Keratinocyte (primary cell): ENCODE measurements around the gene PPHLN1. TPM values are rescaled to one million over a fixed set of nuclear protein-coding genes. Genes with fewer than 3 reads are reported as not detected.
A peak's percentile ranks its signal among the peaks of the same experiment; 100 is the strongest.

Source experiments
- DNase-seq: peaks from one replicate; pipeline ENCODE4 v3.0.0-alpha.2; 2011; ENCODE audit warnings: low read depth, missing footprints, low spot score
- FAIRE-seq: peaks from 2 replicates; lab custom pipeline; 2011; peaks lifted over from hg19 to GRCh38; lab: Jason Lieb, UNC
- H2AFZ ChIP-seq: 2 replicates; pipeline ENCODE4 v1.6.0; 2012; ENCODE audit warnings: low read length, control low read depth, inconsistent platforms; ENCODE audit not compliant: control insufficient read depth
- H3K27ac ChIP-seq: 2 replicates; pipeline ENCODE4 v1.5.1; 2011; ENCODE audit warnings: low read length; ENCODE audit not compliant: control insufficient read depth, insufficient read depth
- H3K27me3 ChIP-seq: 3 replicates; pipeline ENCODE4 v1.6.0; 2011; ENCODE audit warnings: low read length; ENCODE audit not compliant: control insufficient read depth, insufficient read depth; ENCODE audit errors: extremely low read depth
- H3K36me3 ChIP-seq, 2 experiments: 2 replicates in 1 of 2; 3 replicates in 1 of 2; pipeline ENCODE4 v1.5.1; 2011; ENCODE audit warnings: low read length in 2 of 2, mild to moderate bottlenecking in 1 of 2; ENCODE audit not compliant: control insufficient read depth in 2 of 2, insufficient read depth in 2 of 2; ENCODE audit errors: extremely low read depth in 1 of 2
- H3K4me1 ChIP-seq: 3 replicates; pipeline ENCODE4 v1.5.1; 2011; ENCODE audit warnings: low read length; ENCODE audit not compliant: control insufficient read depth, insufficient read depth; ENCODE audit errors: extremely low read depth
- H3K4me2 ChIP-seq: 3 replicates; pipeline ENCODE4 v1.6.0; 2011; ENCODE audit warnings: low read depth, low read length; ENCODE audit not compliant: control insufficient read depth, insufficient read depth; ENCODE audit errors: extremely low read depth
- H3K4me3 ChIP-seq, 3 experiments: fragments of 200-600 bp in 1 of 3; sonication (generic) in 1 of 3; 2 replicates in 2 of 3; 3 replicates in 1 of 3; pipeline ENCODE4 v1.5.1; 2011 to 2016; ENCODE audit warnings: low read length in 3 of 3, mild to moderate bottlenecking in 3 of 3, control low read depth in 2 of 3, inconsistent platforms in 1 of 3, low read depth in 1 of 3, mixed read lengths in 1 of 3, mixed run types in 1 of 3, moderate library complexity in 1 of 3; ENCODE audit not compliant: control insufficient read depth in 2 of 3, insufficient read depth in 2 of 3; ENCODE audit errors: extremely low read depth in 1 of 3
- H3K79me2 ChIP-seq: 2 replicates; pipeline ENCODE4 v1.6.0; 2012; ENCODE audit warnings: low read length; ENCODE audit not compliant: control insufficient read depth, insufficient read depth
- H3K9ac ChIP-seq: 3 replicates; pipeline ENCODE4 v1.6.0; 2011; ENCODE audit warnings: low read length; ENCODE audit not compliant: control insufficient read depth, insufficient read depth; ENCODE audit errors: extremely low read depth
- H3K9me1 ChIP-seq: 3 replicates; pipeline ENCODE4 v1.6.0; 2011; ENCODE audit warnings: low read length; ENCODE audit not compliant: control insufficient read depth, insufficient read depth; ENCODE audit errors: extremely low read depth
- H3K9me3 ChIP-seq: 2 replicates; pipeline ENCODE4 v1.5.1; 2012; ENCODE audit warnings: low read depth, low read length; ENCODE audit not compliant: control insufficient read depth
- H4K20me1 ChIP-seq: 3 replicates; pipeline ENCODE4 v1.6.0; 2011; ENCODE audit warnings: low read length; ENCODE audit not compliant: control insufficient read depth, insufficient read depth; ENCODE audit errors: extremely low read depth
- CTCF ChIP-seq, 3 experiments: IDR thresholded peaks in 1 of 3; conservative IDR thresholded peaks in 1 of 3; optimal IDR thresholded peaks in 1 of 3; 2 replicates in 2 of 3; 3 replicates in 1 of 3; pipeline versions ENCODE3 to v1.5.1; 2011; ENCODE audit warnings: low read length in 3 of 3, mild to moderate bottlenecking in 3 of 3, moderate library complexity in 2 of 3, control low read depth in 1 of 3, inconsistent platforms in 1 of 3; ENCODE audit not compliant: insufficient read depth in 2 of 3; ENCODE audit errors: extremely low read depth in 1 of 3
- EZH2 ChIP-seq: IDR thresholded peaks from one replicate; pipeline ENCODE4 v1.6.1; 2012; ENCODE audit warnings: inconsistent platforms, mild to moderate bottlenecking, low read length, moderate library complexity
- dilution Hi-C: fragments of 300-500 bp; cut with MboI; formaldehyde crosslinking; loops from one replicate; pipeline ENCODE4 v1.7.0; 2020; ENCODE audit warnings: low sequenced_read_pairs; ENCODE audit not compliant: extremely low pct_ligation_motif_present
- polyA plus RNA-seq, 5 experiments: library from polyadenylated mRNA; depleted of rRNA in 3 of 5; stranded (reverse) in 3 of 5; stranded (forward) in 1 of 5; unstranded in 1 of 5; fragments of >200 nt; gene quantifications; 1 replicate in 1 of 5; 2 replicates in 3 of 5; 3 replicates in 1 of 5; pipeline versions ENCODE4 v1.2.1 to v1.2.3, GENCODE V29; 2011 to 2012; ENCODE audit warnings: missing spikeins in 2 of 5, low read depth in 1 of 5, low replicate concordance in 1 of 5

PPHLN1 gene
- polyA plus RNA-seq, 1 donor (not counting 4 experiments of a cell fraction or from before 2014, with no cell fraction given), result 95.5 TPM

- Histone ChIP-seq H4K20me1 (no peaks in the 10 kb centered on the region), H3K9me1 (no peaks in the 10 kb centered on the region), H3K36me3 (peaks cover 0 to 4% of the 10 kb centered on the region in 2 experiments), H3K4me2 (no peak overlapping the region), H3K27me3 (no peaks in the 10 kb centered on the region), H3K79me2 (peaks cover 22% of the 10 kb centered on the region), H3K9me3 (no peaks in the 10 kb centered on the region), H3K9ac (no peak overlapping the region), H3K27ac (no peak overlapping the region), H3K4me1 (peaks cover 9% of the 10 kb centered on the region), H3K4me3 (no peak overlapping the region), H2AFZ (no peak overlapping the region)
- FAIRE-seq (no peak), DNase-seq (no peak)
- dilution Hi-C loops, result no loop called here
- TF ChIP-seq EZH2, result no peak
- no peak for TF ChIP-seq CTCF (optimal IDR thresholded peaks at IDR 0.05 in 1 of 3, IDR thresholded peaks at IDR 0.05 in 1 of 3, conservative IDR thresholded peaks at IDR 0.05 in 1 of 3; ENCODE audit: extremely low read depth in 1 of 3, insufficient read depth in 2 of 3, low read length in 3 of 3)
These were observed 36.1 kb downstream of the PPHLN1 start for GRCh38 chr12:42361909-42362646.

- TF ChIP-seq CTCF (optimal IDR thresholded peaks at IDR 0.05 in 1 of 3, IDR thresholded peaks at IDR 0.05 in 1 of 3, conservative IDR thresholded peaks at IDR 0.05 in 1 of 3; ENCODE audit: extremely low read depth in 1 of 3, insufficient read depth in 2 of 3, low read length in 3 of 3) (no peak), EZH2 (no peak)
- H3K4me1 ChIP-seq, result peaks cover 9% of the 10 kb centered on the region
- peaks cover 0 to 4% of the 10 kb centered on the region in 2 experiments for H3K36me3 ChIP-seq
- H3K27me3 ChIP-seq, result no peaks in the 10 kb centered on the region
- H3K79me2 ChIP-seq, result peaks cover 22% of the 10 kb centered on the region
- H3K9me3 ChIP-seq, result no peaks in the 10 kb centered on the region
- no peaks in the 10 kb centered on the region for H3K9me1 ChIP-seq
- no peak overlapping the region for H3K4me2 ChIP-seq
- DNase-seq (no peak), FAIRE-seq (peak; percentile 56)
- no peak overlapping the region for H3K27ac ChIP-seq
- no peaks in the 10 kb centered on the region for H4K20me1 ChIP-seq
- no peak overlapping the region for H3K4me3 ChIP-seq
- no peak overlapping the region for H3K9ac ChIP-seq
- no peak overlapping the region for H2AFZ ChIP-seq
- dilution Hi-C loops, result no loop called here
These were observed 36.8 kb downstream of the PPHLN1 start for GRCh38 chr12:42362647-42363260.
